ENCODE measurements around the gene LRRC8D. TPM values are rescaled to one million over a fixed set of nuclear protein-coding genes. Genes with fewer than 3 reads are reported as not detected.

LRRC8D gene
- polyA plus RNA-seq, 3 donors = 28.0 to 43.8 (median 42.9) TPM

DNA sequence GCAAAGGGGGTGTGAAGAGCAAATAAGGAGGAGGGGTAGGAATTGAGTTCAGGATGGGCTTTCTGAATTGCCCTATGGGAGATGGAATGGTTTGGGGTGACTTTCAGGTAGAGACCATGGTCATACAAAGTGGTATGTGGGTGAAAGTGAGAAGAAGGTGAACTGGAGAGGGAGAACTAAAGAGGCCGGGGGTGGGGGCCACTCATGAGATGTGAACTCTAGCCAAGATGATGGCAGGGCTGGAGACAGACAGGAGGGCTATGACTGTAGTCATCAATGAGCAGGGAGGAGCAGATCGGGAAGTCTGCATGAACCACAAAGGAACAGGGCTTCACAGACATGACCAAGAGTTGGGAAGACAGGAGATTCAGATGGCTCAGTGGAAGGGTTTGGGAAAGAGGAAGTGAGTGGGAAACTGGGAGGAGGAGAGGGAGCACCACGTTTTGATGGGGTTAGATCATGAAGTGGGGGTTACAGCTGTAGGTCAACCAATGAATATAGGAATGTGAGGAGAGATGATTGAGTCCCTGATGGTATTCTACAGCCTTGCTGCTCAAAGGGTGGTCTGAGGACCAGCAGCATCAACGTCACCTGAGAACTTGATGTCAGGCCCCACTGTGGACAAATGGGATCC lies 20.7 kb upstream of the LRRC8D start:
- Mint-ChIP-seq H3K27me3 (ENCODE audit: low read depth in 3 of 3) (peaks cover 0 to 10% (median 1%) of the 10 kb centered on the region in 3 donors), H3K4me3 (peak overlapping the region in 1 of 2 donors; percentile 58), H3K27ac (peak overlapping the region in 5 of 7 donors; percentile 7 to 87 (median 71)), H3K4me1 (peaks cover 24% of the 10 kb centered on the region), H3K36me3 (no peaks in the 10 kb centered on the region), H3K9me3 (peaks cover 0 to 6% (median under 1%) of the 10 kb centered on the region in 7 donors)
- no peak overlapping the region for H2AFZ ChIP-seq (ENCODE audit: insufficient read depth, low read depth, low read length, poor library complexity, severe bottlenecking)
- H3K9ac ChIP-seq (ENCODE audit: insufficient read depth, low read length, poor library complexity, severe bottlenecking) = no peak overlapping the region
- H3K27me3 ChIP-seq (ENCODE audit: control insufficient read depth in 2 of 2, insufficient read depth in 2 of 2, low read length in 2 of 2) = no peaks in the 10 kb centered on the region
- DNase-seq = peak in 1 of 3 donors; percentile 20
- H3K79me2 ChIP-seq (ENCODE audit: insufficient read depth, low read length) = no peaks in the 10 kb centered on the region
- peaks cover 21 to 27% of the 10 kb centered on the region in 2 donors for H3K4me1 ChIP-seq (ENCODE audit: control insufficient read depth in 1 of 2, insufficient read depth in 2 of 2, low read length in 2 of 2)
- no peaks in the 10 kb centered on the region for H3K9me3 ChIP-seq (replicated peaks in 1 of 2; ENCODE audit: control insufficient read depth in 1 of 2, insufficient read depth in 1 of 2, low read length in 2 of 2)
- H4K20me1 ChIP-seq (ENCODE audit: insufficient read depth, low read length) = no peaks in the 10 kb centered on the region
- TF ChIP-seq CTCF (IDR thresholded peaks at IDR 0.05) = no peak
- intact Hi-C loops (cut with micrococcal nuclease) = loop anchor here (5.0 to 10.0 kb wide), 2 partner anchors 55 to 187 kb away; no protein-coding TSS in a partner anchor
- no peaks in the 10 kb centered on the region for H3K36me3 ChIP-seq (replicated peaks in 1 of 2; ENCODE audit: control insufficient read depth in 1 of 2, insufficient read depth in 2 of 2, low read length in 2 of 2)
- 49% methylated on average over 3 of the region's 4 CpGs for WGBS (ENCODE audit: insufficient coverage)
- H3K4me2 ChIP-seq (replicated peaks; ENCODE audit: extremely low read depth, low read length, poor library complexity, severe bottlenecking) = no peak overlapping the region
- no peak overlapping the region for H3K27ac ChIP-seq (ENCODE audit: low read depth in 1 of 2, low read length in 2 of 2)
- H3K4me3 ChIP-seq (replicated peaks in 1 of 3; ENCODE audit: low read depth in 2 of 3, low read length in 3 of 3) = peak overlapping the region in 1 of 3 experiments; percentile 18

DNA sequence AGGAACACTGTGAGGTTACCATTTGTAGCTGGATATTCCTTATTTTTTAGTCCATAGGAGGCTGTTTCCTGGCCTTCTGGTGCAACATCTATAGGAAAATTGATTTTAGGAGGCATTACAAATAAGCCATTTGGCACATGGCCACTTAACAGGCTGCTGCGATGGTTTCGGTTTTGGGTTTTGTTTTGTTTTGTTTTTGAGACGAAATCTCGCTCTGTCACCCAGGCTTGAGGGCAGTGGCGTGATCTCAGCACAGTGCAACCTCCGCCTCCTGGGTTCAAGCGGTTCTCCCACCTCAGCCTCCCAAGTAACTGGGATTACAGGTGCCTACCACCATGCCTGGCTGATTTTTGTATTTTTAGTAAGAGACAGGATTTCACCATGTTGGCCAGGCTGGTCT lies 20.1 kb upstream of the LRRC8D start:
- H3K4me3 ChIP-seq (replicated peaks in 1 of 3; ENCODE audit: low read depth in 2 of 3, low read length in 3 of 3) = no peak overlapping the region
- intact Hi-C loops (cut with micrococcal nuclease) = loop anchor here (5.0 to 10.0 kb wide), 2 partner anchors 54 to 187 kb away; no protein-coding TSS in a partner anchor
- no peak overlapping the region for H3K4me3 Mint-ChIP-seq
- DNase-seq = no peak
- H3K9ac ChIP-seq (ENCODE audit: insufficient read depth, low read length, poor library complexity, severe bottlenecking) = no peak overlapping the region
- no peak overlapping the region for H3K27ac ChIP-seq (ENCODE audit: low read depth in 1 of 2, low read length in 2 of 2)
- WGBS (ENCODE audit: insufficient coverage) = 67% methylated on average over 3 of the region's 7 CpGs
- no peaks in the 10 kb centered on the region for H3K9me3 ChIP-seq (replicated peaks in 1 of 2; ENCODE audit: control insufficient read depth in 1 of 2, insufficient read depth in 1 of 2, low read length in 2 of 2)
- peaks cover 24% of the 10 kb centered on the region for H3K4me1 Mint-ChIP-seq
- no peaks in the 10 kb centered on the region for H3K79me2 ChIP-seq (ENCODE audit: insufficient read depth, low read length)
- H3K27ac Mint-ChIP-seq = peak overlapping the region in 1 of 7 donors; percentile 50
- no peaks in the 10 kb centered on the region for H3K27me3 ChIP-seq (ENCODE audit: control insufficient read depth in 2 of 2, insufficient read depth in 2 of 2, low read length in 2 of 2)
- H3K4me1 ChIP-seq (ENCODE audit: control insufficient read depth in 1 of 2, insufficient read depth in 2 of 2, low read length in 2 of 2) = peaks cover 21 to 27% of the 10 kb centered on the region in 2 donors
- H3K36me3 Mint-ChIP-seq = no peaks in the 10 kb centered on the region
- H3K36me3 ChIP-seq (replicated peaks in 1 of 2; ENCODE audit: control insufficient read depth in 1 of 2, insufficient read depth in 2 of 2, low read length in 2 of 2) = no peaks in the 10 kb centered on the region
- peaks cover 0 to 6% (median 0%) of the 10 kb centered on the region in 7 donors for H3K9me3 Mint-ChIP-seq
- no peak for TF ChIP-seq CTCF (IDR thresholded peaks at IDR 0.05)
- peaks cover 0 to 10% (median 1%) of the 10 kb centered on the region in 3 donors for H3K27me3 Mint-ChIP-seq (ENCODE audit: low read depth in 3 of 3)
- no peaks in the 10 kb centered on the region for H4K20me1 ChIP-seq (ENCODE audit: insufficient read depth, low read length)
- no peak overlapping the region for H3K4me2 ChIP-seq (replicated peaks; ENCODE audit: extremely low read depth, low read length, poor library complexity, severe bottlenecking)
- no peak overlapping the region for H2AFZ ChIP-seq (ENCODE audit: insufficient read depth, low read depth, low read length, poor library complexity, severe bottlenecking)
